Measurements from ENCODE around the gene ZBTB40. TPM values are rescaled to one million over a fixed set of nuclear protein-coding genes. Genes with fewer than 3 reads are reported as not detected.
A peak's percentile ranks its signal among the peaks of the same experiment; 100 is the strongest.

Gene ZBTB40
- total and polyA plus RNA-seq, 2 of the 13 experiments (the other 11 are each of a cell fraction or from before 2014, with no cell fraction given) = 8.8 to 16.5 TPM

DNA sequence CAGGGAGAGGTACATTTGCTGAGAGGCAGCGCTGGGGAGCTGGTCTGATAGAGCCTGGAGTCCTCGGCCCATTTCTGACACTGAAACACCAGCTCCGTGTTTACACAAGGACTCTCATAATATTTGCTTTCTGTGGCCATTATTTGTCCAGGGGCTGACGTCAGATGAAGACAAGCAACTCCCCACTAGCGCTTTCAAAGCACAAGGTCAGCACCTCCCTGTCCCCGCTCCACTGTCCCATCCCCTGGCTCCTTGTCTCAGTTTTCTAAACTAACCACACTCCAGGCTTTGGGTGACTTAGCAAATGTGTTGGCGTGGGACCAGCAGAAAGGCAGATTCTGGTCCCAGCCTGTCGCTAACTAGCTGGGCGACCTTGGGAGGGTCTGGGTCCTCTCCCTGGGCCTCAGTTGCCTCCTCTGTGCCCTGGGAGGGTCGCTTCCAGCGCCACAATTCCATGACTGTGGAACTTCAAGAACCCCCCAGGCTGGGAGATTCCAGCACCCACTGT, 37.4 kb upstream of the ZBTB40 start (continued):
- TF ChIP-seq HIVEP1 (CRISPR knock-in tag; IDR thresholded peaks at IDR 0.05) (no peak), SPEN (CRISPR knock-in tag; IDR thresholded peaks at IDR 0.05; ENCODE audit: low read depth) (no peak), SMARCE1 (IDR thresholded peaks at IDR 0.05; ENCODE audit: borderline replicate concordance) (no peak), ZFP91 (CRISPR knock-in tag; IDR thresholded peaks at IDR 0.05; ENCODE audit: borderline replicate concordance) (peak; percentile 53; the same call in 1 of the 2 replicates), EEA1 (CRISPR knock-in tag; IDR thresholded peaks at IDR 0.05; ENCODE audit: borderline replicate concordance) (no peak), ZFX (CRISPR knock-in tag; IDR thresholded peaks at IDR 0.05; ENCODE audit: low read depth) (peak; percentile 33; the same call in 1 of the 2 replicates), MAFF (IDR thresholded peaks at IDR 0.05; ENCODE audit: low read depth, low read length) (peak; percentile 25; the same call in 1 of the 2 replicates), GABPA (IDR thresholded peaks at IDR 0.05; ENCODE audit: low read depth, low read length) (no peak), GABPA (CRISPR knock-in tag; IDR thresholded peaks at IDR 0.05; ENCODE audit: low read depth) (peak; percentile 36; the same call in 1 of the 2 replicates), ZNF879 (CRISPR knock-in tag; IDR thresholded peaks at IDR 0.05) (no peak), NCOA2 (CRISPR knock-in tag; IDR thresholded peaks at IDR 0.05) (peak; percentile 82), ZNF775 (CRISPR knock-in tag; IDR thresholded peaks at IDR 0.05; ENCODE audit: borderline replicate concordance) (no peak), WIZ (CRISPR knock-in tag; IDR thresholded peaks at IDR 0.05) (no peak), ZNF253 (CRISPR knock-in tag; IDR thresholded peaks at IDR 0.05; ENCODE audit: borderline replicate concordance) (no peak), TEAD3 (CRISPR knock-in tag; optimal IDR thresholded peaks at IDR 0.05; ENCODE audit: borderline replicate concordance) (peak; percentile 60), KDM3A (CRISPR knock-in tag; IDR thresholded peaks at IDR 0.05; ENCODE audit: low read depth) (no peak; the same call in 1 of the 2 replicates), TBX2 (CRISPR knock-in tag; IDR thresholded peaks at IDR 0.05; ENCODE audit: borderline replicate concordance) (peak; percentile 96), MTF2 (CRISPR knock-in tag; IDR thresholded peaks at IDR 0.05; ENCODE audit: borderline replicate concordance) (no peak), MTA3 (CRISPR knock-in tag; IDR thresholded peaks at IDR 0.05) (no peak), PAX8 (CRISPR knock-in tag; IDR thresholded peaks at IDR 0.05; ENCODE audit: borderline replicate concordance) (no peak), ZNF703 (CRISPR knock-in tag; IDR thresholded peaks at IDR 0.05; ENCODE audit: borderline replicate concordance) (peak; percentile 46; the same call in 1 of the 2 replicates)
- TF ChIP-seq, protein P1, sequence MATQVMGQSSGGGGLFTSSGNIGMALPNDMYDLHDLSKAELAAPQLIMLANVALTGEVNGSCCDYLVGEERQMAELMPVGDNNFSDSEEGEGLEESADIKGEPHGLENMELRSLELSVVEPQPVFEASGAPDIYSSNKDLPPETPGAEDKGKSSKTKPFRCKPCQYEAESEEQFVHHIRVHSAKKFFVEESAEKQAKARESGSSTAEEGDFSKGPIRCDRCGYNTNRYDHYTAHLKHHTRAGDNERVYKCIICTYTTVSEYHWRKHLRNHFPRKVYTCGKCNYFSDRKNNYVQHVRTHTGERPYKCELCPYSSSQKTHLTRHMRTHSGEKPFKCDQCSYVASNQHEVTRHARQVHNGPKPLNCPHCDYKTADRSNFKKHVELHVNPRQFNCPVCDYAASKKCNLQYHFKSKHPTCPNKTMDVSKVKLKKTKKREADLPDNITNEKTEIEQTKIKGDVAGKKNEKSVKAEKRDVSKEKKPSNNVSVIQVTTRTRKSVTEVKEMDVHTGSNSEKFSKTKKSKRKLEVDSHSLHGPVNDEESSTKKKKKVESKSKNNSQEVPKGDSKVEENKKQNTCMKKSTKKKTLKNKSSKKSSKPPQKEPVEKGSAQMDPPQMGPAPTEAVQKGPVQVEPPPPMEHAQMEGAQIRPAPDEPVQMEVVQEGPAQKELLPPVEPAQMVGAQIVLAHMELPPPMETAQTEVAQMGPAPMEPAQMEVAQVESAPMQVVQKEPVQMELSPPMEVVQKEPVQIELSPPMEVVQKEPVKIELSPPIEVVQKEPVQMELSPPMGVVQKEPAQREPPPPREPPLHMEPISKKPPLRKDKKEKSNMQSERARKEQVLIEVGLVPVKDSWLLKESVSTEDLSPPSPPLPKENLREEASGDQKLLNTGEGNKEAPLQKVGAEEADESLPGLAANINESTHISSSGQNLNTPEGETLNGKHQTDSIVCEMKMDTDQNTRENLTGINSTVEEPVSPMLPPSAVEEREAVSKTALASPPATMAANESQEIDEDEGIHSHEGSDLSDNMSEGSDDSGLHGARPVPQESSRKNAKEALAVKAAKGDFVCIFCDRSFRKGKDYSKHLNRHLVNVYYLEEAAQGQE (IDR thresholded peaks at IDR 0.05; ENCODE audit: borderline replicate concordance in 1 of 2, low read depth in 1 of 2, low read length in 2 of 2) = peak in 1 of 2 experiments; percentile 56; a peak in 1 of 4 replicates
- TF ChIP-seq, protein P2, sequence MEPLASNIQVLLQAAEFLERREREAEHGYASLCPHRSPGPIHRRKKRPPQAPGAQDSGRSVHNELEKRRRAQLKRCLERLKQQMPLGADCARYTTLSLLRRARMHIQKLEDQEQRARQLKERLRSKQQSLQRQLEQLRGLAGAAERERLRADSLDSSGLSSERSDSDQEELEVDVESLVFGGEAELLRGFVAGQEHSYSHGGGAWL (CRISPR knock-in tag; IDR thresholded peaks at IDR 0.05) = no peak
- TF ChIP-seq, protein P3, sequence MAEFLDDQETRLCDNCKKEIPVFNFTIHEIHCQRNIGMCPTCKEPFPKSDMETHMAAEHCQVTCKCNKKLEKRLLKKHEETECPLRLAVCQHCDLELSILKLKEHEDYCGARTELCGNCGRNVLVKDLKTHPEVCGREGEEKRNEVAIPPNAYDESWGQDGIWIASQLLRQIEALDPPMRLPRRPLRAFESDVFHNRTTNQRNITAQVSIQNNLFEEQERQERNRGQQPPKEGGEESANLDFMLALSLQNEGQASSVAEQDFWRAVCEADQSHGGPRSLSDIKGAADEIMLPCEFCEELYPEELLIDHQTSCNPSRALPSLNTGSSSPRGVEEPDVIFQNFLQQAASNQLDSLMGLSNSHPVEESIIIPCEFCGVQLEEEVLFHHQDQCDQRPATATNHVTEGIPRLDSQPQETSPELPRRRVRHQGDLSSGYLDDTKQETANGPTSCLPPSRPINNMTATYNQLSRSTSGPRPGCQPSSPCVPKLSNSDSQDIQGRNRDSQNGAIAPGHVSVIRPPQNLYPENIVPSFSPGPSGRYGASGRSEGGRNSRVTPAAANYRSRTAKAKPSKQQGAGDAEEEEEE (CRISPR knock-in tag; IDR thresholded peaks at IDR 0.05; ENCODE audit: borderline replicate concordance) = no peak

Data from HepG2 (cell line).